HAP-1 (cell line): ENCODE measurements around the gene CXCL5.
"Not testable (repeated sequence)": the region's sequence is repeated elsewhere in the genome, so short reads cannot be mapped to it uniquely, and the experiment has no call there.

Source experiments
- DNase-seq, 2 experiments: peaks; one replicate each; pipeline ENCODE4 v3.0.0-alpha.2; 2016 to 2020; ENCODE audit warnings: low spot score in 2 of 2
- H3K27me3 ChIP-seq: fragments of 250-450 bp; sonication (Bioruptor Pico); 2 replicates; pipeline ENCODE4 v1.5.1; 2020; ENCODE audit warnings: low read depth, mild to moderate bottlenecking, moderate library complexity
- H3K36me3 ChIP-seq: fragments of 250-450 bp; sonication (Bioruptor Pico); replicated peaks from 2 replicates; pipeline ENCODE4 v1.5.1; 2020; ENCODE audit warnings: mild to moderate bottlenecking
- H3K4me1 ChIP-seq: fragments of 250-450 bp; sonication (Bioruptor Pico); 2 replicates; pipeline ENCODE4 v1.5.1; 2020; ENCODE audit warnings: mild to moderate bottlenecking
- H3K4me3 ChIP-seq: fragments of 250-450 bp; sonication (Bioruptor Pico); 2 replicates; pipeline ENCODE4 v1.5.1; 2020; ENCODE audit warnings: mild to moderate bottlenecking, moderate library complexity
- H3K9me3 ChIP-seq: fragments of 250-450 bp; sonication (Bioruptor Pico); 2 replicates; pipeline ENCODE4 v1.5.1; 2020; ENCODE audit warnings: mild to moderate bottlenecking, moderate library complexity
- in situ Hi-C: fragments of 300-500 bp; cut with MboI; formaldehyde crosslinking; loops from 3 replicates; pipeline ENCODE4 v1.14.3; 2020; ENCODE audit warnings: low sequenced_read_pairs, inconsistent platforms, mixed read lengths

The CXCL5 gene

DNA sequence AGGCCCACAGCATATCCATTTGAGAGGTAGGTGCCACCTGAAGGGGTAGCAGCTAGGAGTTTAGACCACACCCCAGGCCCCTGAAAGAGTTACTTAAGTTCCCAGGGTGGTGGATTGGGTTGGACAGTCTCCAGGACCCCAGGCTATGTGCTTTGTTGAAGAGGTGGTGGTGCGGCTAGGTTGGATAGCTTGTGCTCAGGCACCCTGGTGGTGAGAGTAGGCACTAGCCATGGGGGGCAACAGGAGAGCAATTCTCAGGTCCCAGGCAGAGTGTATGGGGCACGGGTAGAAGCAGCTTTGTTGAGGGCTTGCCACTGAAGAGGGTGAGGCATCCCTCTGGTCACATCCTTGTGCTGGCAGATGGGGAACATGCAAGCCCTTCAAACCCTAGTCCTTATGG, 22.3 kb downstream of the CXCL5 start:
- Histone ChIP-seq H3K27me3 (no peaks in the 10 kb centered on the region), H3K4me3 (no peak overlapping the region)
- in situ Hi-C loops = no loop called here

DNA sequence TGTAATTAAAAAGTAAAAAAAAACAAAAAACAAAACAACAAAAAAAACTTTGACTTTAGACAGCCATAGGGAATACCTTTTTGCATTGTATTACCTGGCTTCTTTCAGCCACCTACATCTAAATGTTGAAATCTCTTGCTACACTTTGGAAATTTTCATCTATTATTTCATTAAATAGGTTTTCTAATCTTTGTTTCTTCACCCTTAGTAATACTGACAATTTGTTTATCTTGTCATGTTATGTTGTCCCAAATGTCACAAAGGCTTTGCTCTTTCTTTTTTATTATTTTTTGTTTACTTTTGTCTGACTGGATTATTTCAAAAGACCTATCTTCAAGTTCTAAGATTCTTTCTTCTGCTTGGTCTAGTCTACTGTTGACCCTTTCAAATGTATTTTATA, 24.1 kb downstream of the CXCL5 start:
- Histone ChIP-seq H3K27me3 (no peaks in the 10 kb centered on the region), H3K9me3 (no peaks in the 10 kb centered on the region), H3K36me3 (no peaks in the 10 kb centered on the region), H3K4me1 (no peaks in the 10 kb centered on the region), H3K4me3 (no peak overlapping the region)
- in situ Hi-C loops = no loop called here
- no peak for DNase-seq

More for the DNA sequence above, 22.3 kb downstream of the CXCL5 start:
- Histone ChIP-seq H3K4me1 (no peaks in the 10 kb centered on the region), H3K9me3 (no peaks in the 10 kb centered on the region), H3K36me3 (no peaks in the 10 kb centered on the region)
- DNase-seq = no peak

DNA sequence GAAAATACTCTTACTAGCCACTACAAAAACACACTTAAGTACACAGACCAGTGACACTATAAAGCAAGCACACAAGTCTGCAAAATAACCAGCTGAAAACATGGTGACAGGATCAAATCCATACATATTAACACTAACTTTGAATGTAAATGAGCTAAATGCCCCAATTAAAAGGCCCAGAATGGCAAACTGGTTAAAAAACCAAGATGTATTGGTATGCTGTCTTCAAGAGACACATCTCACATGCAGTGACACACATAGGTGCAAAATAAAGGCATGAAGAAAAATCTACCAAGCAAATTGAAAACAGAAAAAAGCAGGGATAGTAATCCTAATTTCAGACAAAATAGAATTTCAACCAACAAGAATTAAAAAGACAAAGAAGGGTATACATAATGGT, 27.5 kb downstream of the CXCL5 start:
- Histone ChIP-seq H3K27me3 (no peaks in the 10 kb centered on the region), H3K9me3 (no peaks in the 10 kb centered on the region)

DNA sequence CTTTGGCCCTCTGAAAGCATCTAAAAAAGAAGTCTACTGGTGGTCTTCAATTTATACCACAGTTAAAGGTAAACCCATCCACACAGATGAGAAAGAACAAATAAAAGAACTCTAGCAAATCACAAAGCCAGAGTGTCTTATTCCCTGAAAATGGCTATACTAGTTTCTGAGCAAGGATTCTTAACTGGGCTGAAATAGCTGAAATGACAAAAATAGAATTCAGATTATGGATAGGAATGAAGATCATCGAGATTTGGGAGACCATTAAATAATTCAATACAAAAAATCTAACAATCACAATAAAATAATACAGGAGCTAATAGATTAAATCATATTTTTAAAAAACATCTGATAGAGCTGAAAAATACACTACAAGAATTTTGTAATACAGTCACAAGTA, 28.5 kb downstream of the CXCL5 start:
- in situ Hi-C loops = no loop called here
- no peaks in the 10 kb centered on the region for H3K36me3 ChIP-seq
- no peak overlapping the region for H3K4me3 ChIP-seq
- DNase-seq = no peak
- no peaks in the 10 kb centered on the region for H3K9me3 ChIP-seq
- H3K27me3 ChIP-seq = no peaks in the 10 kb centered on the region
- H3K4me1 ChIP-seq = no peaks in the 10 kb centered on the region

More for the DNA sequence above, 27.5 kb downstream of the CXCL5 start:
- Histone ChIP-seq H3K4me3 (no peak overlapping the region), H3K36me3 (no peaks in the 10 kb centered on the region), H3K4me1 (no peaks in the 10 kb centered on the region)
- DNase-seq = no peak
- in situ Hi-C loops = no loop called here

DNA sequence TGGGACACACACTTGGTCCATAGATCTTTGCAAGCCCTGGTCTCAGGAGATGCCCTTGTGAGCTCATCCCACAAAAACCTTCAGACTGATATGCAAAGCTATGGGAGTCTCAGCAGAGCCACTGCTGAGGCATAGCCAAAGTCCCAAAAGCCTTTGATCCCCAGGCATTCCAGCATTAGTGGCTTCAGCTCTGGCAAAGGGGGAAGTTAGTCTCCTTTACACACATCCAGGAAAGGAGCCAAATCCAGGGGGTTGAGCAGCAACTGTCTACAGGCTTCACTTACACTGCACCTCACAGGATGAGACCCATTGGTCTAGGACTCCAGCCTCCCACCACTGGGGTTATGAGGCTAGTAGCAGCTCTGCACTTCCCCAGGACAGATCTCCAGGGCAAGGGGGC, 30.6 kb downstream of the CXCL5 start:
- no peak overlapping the region for H3K4me3 ChIP-seq
- H3K4me1 ChIP-seq = no peaks in the 10 kb centered on the region
- H3K36me3 ChIP-seq = no peaks in the 10 kb centered on the region
- no peaks in the 10 kb centered on the region for H3K9me3 ChIP-seq
- DNase-seq = no peak
- no peaks in the 10 kb centered on the region for H3K27me3 ChIP-seq
- in situ Hi-C loops = no loop called here

DNA sequence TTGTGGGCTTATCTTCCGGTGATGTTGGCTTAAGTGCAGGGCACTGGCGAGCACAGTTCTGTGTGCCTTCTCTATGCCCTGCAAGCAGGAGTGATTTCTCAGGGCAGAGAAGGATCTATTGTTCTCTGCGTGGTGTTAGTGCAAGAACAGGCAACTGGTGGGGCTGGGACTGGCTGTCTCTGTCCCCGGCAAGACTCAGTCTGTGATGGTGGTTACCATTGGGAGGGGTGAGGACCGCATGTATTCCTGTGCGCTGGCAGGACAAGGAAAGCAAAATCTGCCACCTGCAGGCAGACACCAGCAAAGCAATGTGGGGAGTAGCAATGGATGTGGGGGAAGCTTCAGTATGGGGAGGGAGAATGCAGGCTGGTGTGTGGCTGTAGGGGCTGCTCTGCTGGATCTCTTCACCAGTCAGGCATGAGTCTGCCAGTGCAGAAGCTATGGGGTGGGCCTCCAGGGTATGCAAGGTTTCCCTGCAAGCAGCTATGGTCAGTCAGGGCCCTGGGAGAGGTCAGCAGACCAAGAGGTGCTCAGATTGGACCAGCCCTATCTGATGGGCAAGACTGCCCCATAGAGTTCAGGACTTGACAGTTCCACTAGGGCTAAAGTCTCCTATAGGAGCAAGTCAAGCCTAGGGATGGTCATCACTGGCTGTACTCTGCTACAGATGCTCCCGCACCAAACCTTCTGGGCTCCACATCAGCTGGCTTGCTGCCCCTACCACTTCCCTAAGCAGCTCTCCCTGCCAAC, 33.4 kb downstream of the CXCL5 start:
- Histone ChIP-seq H3K27me3 (no peaks in the 10 kb centered on the region), H3K9me3 (no peaks in the 10 kb centered on the region), H3K4me3 (no peak overlapping the region), H3K4me1 (no peaks in the 10 kb centered on the region), H3K36me3 (no peaks in the 10 kb centered on the region)
- DNase-seq = no peak
- in situ Hi-C loops = no loop called here

DNA sequence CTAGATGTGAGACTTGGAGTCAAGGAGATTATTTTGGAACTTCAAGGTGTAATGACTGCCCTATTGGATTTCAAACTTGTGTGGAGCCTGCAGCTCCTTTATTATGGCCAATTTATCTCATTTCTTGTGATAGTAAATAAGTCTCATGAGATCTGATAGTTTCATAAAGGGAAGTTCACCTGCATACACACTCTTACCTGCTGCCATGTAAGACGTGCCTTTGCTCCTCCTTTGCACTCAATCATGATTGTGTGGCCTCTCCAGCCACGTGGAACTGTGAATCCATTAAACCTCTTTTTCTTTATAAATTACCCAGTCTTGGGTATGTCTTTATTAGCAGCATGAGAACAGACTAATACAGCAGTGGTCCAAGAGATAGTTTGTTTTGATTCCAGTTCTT, 35.8 kb downstream of the CXCL5 start:
- Histone ChIP-seq H3K27me3 (no peaks in the 10 kb centered on the region), H3K36me3 (no peaks in the 10 kb centered on the region), H3K9me3 (no peaks in the 10 kb centered on the region), H3K4me1 (no peaks in the 10 kb centered on the region), H3K4me3 (no peak overlapping the region)
- DNase-seq = no peak
- in situ Hi-C loops = no loop called here

DNA sequence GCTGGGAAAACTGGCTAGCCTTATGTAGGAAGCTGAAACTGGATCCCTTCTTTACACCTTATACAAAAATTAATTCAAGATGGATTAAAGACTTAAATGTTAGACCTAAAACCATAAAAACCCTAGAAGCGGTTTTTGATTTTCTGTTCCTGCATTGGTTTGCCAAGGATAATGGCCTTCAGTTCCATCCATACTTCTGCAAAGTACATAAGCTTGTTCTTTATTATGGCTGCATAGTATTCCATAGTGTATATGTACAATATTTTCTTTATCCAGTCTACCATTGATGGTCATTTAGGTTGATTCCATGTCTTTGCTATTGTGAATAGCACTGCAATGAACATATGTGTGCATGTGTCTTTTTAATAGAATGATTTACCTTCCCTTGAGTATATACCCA, 39.4 kb downstream of the CXCL5 start:
- H3K4me3 ChIP-seq, H3K27me3 ChIP-seq, in situ Hi-C loops, H3K36me3 ChIP-seq, DNase-seq, H3K9me3 ChIP-seq, H3K4me1 ChIP-seq: not testable (repeated sequence)

DNA sequence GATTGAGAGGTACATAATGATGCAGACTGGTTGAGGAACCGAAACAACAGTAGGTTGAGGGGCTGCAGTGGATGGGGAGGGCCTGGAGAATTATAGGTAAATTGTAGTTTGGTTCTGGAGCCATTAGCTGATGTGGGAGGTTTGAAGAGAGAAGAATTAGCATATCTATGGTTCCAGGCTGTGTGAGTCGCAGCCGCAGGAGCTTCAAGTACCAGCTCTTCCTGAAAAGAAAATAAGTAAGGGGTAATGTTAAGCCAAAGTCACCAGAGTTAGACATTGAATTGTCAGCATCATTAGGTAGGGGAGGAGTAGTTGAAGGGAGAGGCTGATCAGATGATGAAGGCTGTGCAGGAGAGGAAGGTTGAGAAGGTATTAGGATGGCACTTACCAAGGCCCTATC, 46.1 kb downstream of the CXCL5 start:
- Histone ChIP-seq H3K4me3 (no peak overlapping the region), H3K36me3 (no peaks in the 10 kb centered on the region), H3K9me3 (no peaks in the 10 kb centered on the region), H3K4me1 (no peaks in the 10 kb centered on the region), H3K27me3 (no peaks in the 10 kb centered on the region)
- in situ Hi-C loops = no loop called here
- no peak for DNase-seq

DNA sequence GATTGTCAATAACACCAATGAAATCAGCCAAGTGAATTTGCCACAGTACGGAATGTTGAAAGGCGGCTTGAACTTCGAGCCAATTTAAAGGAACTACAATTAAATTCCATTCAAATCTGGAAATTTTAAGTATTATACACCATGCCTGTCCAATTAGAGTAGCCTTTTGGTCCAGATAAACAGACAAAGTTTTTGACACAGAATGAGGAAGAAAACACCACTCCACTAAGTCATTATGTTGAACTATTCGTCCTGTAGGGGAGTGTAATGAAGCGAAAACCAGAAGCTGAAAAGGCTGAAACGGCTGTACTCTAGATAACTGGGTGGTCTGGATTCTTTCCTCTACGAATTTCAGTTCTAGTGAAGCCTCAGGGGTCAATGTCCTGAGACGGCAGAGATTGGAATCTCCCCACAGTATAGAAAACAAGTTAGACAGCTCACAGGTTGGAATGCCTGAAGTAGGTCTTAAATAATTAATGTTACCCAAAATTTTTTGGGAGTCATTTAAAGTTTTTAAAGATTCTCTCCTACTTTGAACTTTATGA, 48.0 kb downstream of the CXCL5 start:
- DNase-seq, H3K9me3 ChIP-seq, H3K4me1 ChIP-seq, H3K36me3 ChIP-seq, H3K27me3 ChIP-seq, in situ Hi-C loops, H3K4me3 ChIP-seq: not testable (repeated sequence)

DNA sequence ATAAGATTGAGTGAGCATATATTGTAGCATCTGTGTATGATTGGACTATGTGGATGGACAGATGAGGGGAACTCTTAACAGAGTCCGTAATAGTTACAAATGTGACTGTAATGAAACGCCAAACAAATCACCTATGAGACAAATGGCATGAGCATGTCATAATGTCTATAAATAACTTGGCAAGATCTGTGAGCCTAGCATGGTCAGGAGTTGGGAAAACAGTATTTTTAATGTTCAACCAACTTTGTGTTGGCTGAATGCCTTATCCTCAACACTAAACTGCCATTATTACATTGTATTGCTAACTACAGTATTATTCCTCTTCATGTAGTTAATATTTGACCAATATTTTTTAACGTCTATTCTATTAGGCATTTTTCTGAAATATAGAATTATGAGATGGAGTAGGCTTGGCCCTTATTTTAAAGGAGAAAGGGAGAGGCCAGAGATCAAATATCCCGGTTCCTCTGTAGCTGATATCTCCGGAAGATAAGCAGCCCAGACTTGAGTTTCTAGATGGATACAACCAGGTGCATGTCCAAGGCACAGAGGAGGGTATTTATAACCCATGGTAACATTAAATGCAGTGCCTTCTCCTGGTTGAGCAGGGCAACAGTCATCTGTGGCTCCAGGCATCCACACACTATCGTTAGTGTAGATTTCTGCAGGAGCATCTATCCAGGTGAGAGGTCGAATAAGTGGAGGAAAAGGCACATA, 49.3 kb downstream of the CXCL5 start:
- DNase-seq = no peak
- no peaks in the 10 kb centered on the region for H3K4me1 ChIP-seq
- in situ Hi-C loops = no loop called here
- no peaks in the 10 kb centered on the region for H3K36me3 ChIP-seq
- H3K27me3 ChIP-seq = no peaks in the 10 kb centered on the region
- H3K4me3 ChIP-seq = no peak overlapping the region
- no peaks in the 10 kb centered on the region for H3K9me3 ChIP-seq

DNA sequence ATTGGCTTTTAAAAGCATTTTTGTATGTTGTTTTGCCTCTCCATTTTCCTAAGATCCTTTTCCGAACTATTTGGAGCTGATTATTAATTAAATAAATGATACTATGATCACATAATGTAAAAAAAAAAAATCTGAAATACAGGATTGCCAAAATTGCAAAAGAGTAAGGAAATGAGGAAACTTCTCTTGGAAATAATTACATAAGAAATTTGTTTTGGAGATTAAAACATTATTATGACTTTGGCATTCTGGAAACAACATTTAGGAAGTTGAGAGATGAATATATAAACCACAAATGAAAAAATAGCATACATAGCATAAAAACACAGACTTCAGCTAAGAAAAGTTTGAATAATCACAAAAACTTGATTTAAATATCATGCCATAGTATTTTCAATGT, 50.2 kb downstream of the CXCL5 start:
- Histone ChIP-seq H3K36me3 (no peaks in the 10 kb centered on the region), H3K9me3 (no peaks in the 10 kb centered on the region), H3K4me1 (no peaks in the 10 kb centered on the region), H3K27me3 (no peaks in the 10 kb centered on the region), H3K4me3 (no peak overlapping the region)
- in situ Hi-C loops = no loop called here
- DNase-seq = no peak

DNA sequence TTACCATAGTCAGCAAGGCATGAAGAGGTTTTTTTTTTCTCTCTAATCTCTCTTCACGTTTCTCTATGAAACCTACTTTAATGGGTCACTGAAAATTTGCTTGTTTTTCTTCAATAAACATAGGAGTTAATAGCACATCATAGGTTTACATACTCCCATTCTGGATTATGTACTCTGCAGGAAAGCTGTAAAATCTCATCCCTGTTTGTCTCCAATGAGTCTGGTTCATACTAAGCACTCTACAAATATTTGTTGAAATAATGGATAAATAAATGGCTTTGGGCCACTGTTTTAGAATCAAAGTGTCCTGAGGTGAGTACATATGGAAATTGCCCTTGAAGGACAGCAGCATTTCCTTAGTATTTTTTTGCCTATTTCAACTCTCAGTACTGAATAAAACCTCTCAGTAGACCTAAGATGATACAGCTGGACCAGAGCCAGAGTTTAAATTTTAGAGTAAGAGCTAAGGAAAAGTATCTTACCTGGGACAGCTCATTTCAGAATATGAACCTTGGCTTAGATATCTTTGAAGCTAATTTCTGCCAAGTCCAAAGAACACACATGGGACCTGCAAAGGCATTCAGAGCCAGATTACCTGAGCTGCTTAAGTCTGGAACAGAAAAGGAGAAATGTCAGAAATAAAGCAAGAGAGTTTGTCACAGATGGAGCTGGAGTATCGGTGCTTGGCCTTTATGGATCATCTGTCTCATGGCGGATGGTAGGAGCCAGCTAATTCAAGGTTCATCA, 51.1 kb downstream of the CXCL5 start:
- no peaks in the 10 kb centered on the region for H3K27me3 ChIP-seq
- in situ Hi-C loops = no loop called here
- no peak for DNase-seq
- no peaks in the 10 kb centered on the region for H3K4me1 ChIP-seq
- no peaks in the 10 kb centered on the region for H3K9me3 ChIP-seq
- H3K36me3 ChIP-seq = no peaks in the 10 kb centered on the region
- no peak overlapping the region for H3K4me3 ChIP-seq
